Measurements from ENCODE around the gene GPR176.

Gene GPR176

GRCh38 chr15:39783244-39783820 lies 136.7 kb downstream of the GPR176 start:
- no peak for DNase-seq (ENCODE audit: low read depth)

GRCh38 chr15:39782441-39783138 lies 137.5 kb downstream of the GPR176 start, which contains the start of gene FSIP1:
TSS of gene FSIP1 (minus strand) at chr15:39782841. CDS start at chr15:39776524, 6,317 bp downstream.
- DNase-seq (ENCODE audit: low read depth) = peak; percentile 90

GRCh38 chr15:39781967-39782302 lies 138.1 kb downstream of the GPR176 start:
- DNase-seq (ENCODE audit: low read depth) = no peak

- no peak for DNase-seq (ENCODE audit: low read depth)
These were observed 138.7 kb downstream of the GPR176 start for GRCh38 chr15:39781147-39781966.

- no peak for DNase-seq (ENCODE audit: low read depth)
These were observed 142.0 kb downstream of the GPR176 start for GRCh38 chr15:39778021-39778420.

GRCh38 chr15:39777496-39777895 lies 142.6 kb downstream of the GPR176 start:
- DNase-seq (ENCODE audit: low read depth) = no peak

GRCh38 chr15:39776068-39776467 lies 144.0 kb downstream of the GPR176 start:
- DNase-seq (ENCODE audit: low read depth) = no peak

GRCh38 chr15:39774688-39775267 lies 145.3 kb downstream of the GPR176 start:
- no peak for DNase-seq (ENCODE audit: low read depth)

- DNase-seq (ENCODE audit: low read depth) = no peak
These were observed 149.0 kb downstream of the GPR176 start for GRCh38 chr15:39770748-39771689.

- DNase-seq (ENCODE audit: low read depth) = no peak
These were observed 152.1 kb downstream of the GPR176 start for GRCh38 chr15:39767921-39768320.

- DNase-seq (ENCODE audit: low read depth) = no peak
These were observed 159.1 kb downstream of the GPR176 start for GRCh38 chr15:39761006-39761405.

- DNase-seq (ENCODE audit: low read depth) = peak; percentile 30
These were observed 163.1 kb downstream of the GPR176 start for GRCh38 chr15:39756806-39757522.

- DNase-seq (ENCODE audit: low read depth) = no peak
These were observed 167.1 kb downstream of the GPR176 start for GRCh38 chr15:39752991-39753390.

- DNase-seq (ENCODE audit: low read depth) = no peak
These were observed 167.8 kb downstream of the GPR176 start for GRCh38 chr15:39752246-39752645.

Data from HS-27A (cell line).